Measurements from ENCODE around the gene ESD. TPM values are rescaled to one million over a fixed set of nuclear protein-coding genes. Genes with fewer than 3 reads are reported as not detected.

ESD gene
- total RNA-seq, 2 experiments from 2014 or later, result 99.9 to 111 TPM

DNA sequence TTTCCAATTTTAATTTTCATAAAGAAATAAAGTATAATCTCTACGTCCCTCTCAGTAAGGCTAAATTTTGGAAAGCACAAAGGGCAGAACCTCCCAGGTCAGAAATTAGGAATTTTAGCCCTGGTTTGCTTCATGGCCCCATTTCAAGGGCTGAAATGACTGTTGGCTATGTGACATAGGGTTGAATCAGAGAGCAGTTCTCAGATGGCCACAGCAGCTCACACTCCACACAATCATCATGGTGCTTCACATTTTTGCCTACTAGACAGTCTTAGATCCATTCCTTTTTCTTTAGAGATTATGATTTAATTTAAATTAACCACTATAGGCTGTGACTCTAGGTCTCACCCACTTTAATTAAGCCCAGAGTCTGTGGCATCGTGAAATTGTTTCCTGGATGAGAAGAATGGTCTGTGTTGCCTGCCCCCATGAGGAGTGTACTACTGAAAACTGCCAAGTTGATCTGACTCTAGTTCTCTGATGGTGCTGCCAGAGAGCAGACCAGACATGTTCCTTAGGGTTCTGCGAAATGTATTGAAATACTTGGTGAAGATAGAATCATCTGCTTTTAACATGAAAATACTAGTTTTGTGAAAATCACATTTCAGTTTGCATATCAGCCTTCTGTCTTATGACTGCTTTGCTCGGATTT, 57.4 kb downstream of the ESD start:
- DNase-seq (no peak), ATAC-seq (no peak)
- peaks cover 3% of the 10 kb centered on the region for H3K4me1 Mint-ChIP-seq (ENCODE audit: low read depth)
- no peaks in the 10 kb centered on the region for H3K9me3 Mint-ChIP-seq (ENCODE audit: insufficient read depth)
- no peak overlapping the region for H3K27ac Mint-ChIP-seq
- H3K36me3 Mint-ChIP-seq (ENCODE audit: low read depth), result peaks cover 28% of the 10 kb centered on the region
- H3K4me3 Mint-ChIP-seq, result no peak overlapping the region
- POLR2A ChIA-PET, result no interaction called here
- CTCF ChIA-PET, result interaction anchor here (1.1 to 1.6 kb wide), 2 partner anchors 25 to 189 kb away, joined by 3 to 4 read pairs; no protein-coding TSS in a partner anchor
- no peaks in the 10 kb centered on the region for H3K27me3 Mint-ChIP-seq (ENCODE audit: low read depth)

DNA sequence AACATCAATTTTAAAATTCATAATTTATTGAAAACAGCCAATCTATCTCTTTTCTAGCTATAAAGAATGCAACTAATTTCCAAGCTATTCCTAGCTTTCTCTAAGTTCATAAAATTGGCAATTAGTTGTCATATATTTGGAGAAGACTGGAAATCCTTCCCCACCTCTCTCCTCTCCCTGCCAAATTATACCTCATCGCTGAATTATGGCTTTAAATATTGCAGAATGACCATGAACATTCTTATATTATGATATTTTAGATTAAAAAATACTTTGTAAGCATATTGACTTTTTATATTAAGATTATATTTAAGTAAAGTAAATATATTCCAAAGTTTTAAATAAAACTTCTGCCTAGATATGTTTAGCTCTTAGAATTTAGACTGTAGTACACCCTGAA, 58.2 kb downstream of the ESD start:
- POLR2A ChIA-PET, result no interaction called here

DNA sequence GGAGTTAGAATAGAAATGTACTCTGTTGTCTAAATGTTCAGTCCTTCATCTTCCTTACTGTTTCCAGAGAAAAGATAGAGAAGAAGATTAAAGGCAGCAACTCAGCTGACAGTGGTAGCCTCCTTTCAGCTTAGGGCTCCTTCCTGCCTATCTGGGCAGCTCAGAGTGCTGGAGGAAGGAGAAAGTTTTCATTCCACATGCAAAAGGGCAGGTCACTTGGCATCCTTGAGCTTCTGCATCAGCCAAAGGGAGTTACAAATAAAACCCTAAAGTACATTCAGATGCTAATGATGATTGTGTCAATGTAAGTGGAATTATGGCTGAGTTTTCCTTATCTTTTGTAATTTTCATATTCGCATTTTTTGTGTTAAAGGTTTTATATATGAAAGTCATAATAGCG, 58.9 kb downstream of the ESD start:
- CTCF ChIA-PET, result interaction anchor here (1.0 to 1.6 kb wide), 3 partner anchors 16 to 27 kb away, joined by 3 to 4 read pairs (median 4); no protein-coding TSS in a partner anchor
- peaks cover 22% of the 10 kb centered on the region for H3K36me3 Mint-ChIP-seq (ENCODE audit: low read depth)
- ATAC-seq, result no peak

More for the DNA sequence above, 58.2 kb downstream of the ESD start:
- no peak overlapping the region for H3K27ac Mint-ChIP-seq
- no peak for ATAC-seq
- no peak overlapping the region for H3K4me3 Mint-ChIP-seq
- CTCF ChIA-PET, result interaction anchor here (1.1 to 1.6 kb wide), 3 partner anchors 17 to 188 kb away, joined by 3 to 4 read pairs (median 4); no protein-coding TSS in a partner anchor
- no peak for DNase-seq
- peaks cover 3% of the 10 kb centered on the region for H3K4me1 Mint-ChIP-seq (ENCODE audit: low read depth)
- peaks cover 22% of the 10 kb centered on the region for H3K36me3 Mint-ChIP-seq (ENCODE audit: low read depth)
- no peaks in the 10 kb centered on the region for H3K27me3 Mint-ChIP-seq (ENCODE audit: low read depth)
- no peaks in the 10 kb centered on the region for H3K9me3 Mint-ChIP-seq (ENCODE audit: insufficient read depth)

DNA sequence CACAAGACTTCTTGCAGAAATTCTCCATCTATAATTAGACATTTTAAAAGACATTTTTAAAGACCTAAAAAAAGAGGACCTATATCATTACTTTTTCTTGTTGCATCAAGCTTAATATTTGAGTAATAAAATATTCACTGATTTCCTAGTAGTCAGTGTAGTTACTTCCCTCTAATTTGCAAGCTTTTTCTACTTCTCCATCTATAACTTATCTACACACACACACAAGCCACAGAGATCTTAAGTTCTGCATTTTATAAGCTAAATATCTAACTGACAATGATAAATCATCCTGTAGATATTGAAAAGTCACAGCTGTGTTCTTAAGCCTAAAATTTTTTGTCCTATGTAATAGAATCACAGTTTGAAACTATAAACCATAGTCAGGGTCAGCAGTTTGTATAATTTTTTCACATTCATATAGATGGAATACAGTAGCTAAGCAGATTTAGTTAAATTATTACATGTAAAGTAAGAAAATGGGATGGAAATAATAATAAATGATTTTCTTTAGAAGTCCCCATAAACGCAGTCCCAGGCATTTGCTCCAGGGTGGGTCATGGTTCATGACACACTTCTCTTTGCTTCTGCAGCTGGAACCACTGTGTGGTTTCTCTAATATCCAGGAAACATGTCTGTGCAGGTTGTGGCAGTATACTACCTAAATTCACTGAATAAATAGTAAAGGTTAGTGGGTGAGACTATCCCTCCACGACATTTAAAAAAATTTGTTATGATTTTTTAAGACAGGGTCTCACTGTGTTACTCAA, 60.2 kb downstream of the ESD start:
- Mint-ChIP-seq H3K9me3 (ENCODE audit: insufficient read depth) (no peaks in the 10 kb centered on the region), H3K4me1 (ENCODE audit: low read depth) (peaks cover 3% of the 10 kb centered on the region), H3K36me3 (ENCODE audit: low read depth) (peaks cover 27% of the 10 kb centered on the region), H3K27ac (no peak overlapping the region), H3K4me3 (no peak overlapping the region), H3K27me3 (ENCODE audit: low read depth) (no peaks in the 10 kb centered on the region)
- POLR2A ChIA-PET, result no interaction called here
- DNase-seq (no peak), ATAC-seq (no peak)
- CTCF ChIA-PET, result interaction anchor here (0.7 to 0.8 kb wide), 3 partner anchors 14 to 185 kb away, joined by 3 to 4 read pairs (median 3); no protein-coding TSS in a partner anchor

More for the DNA sequence above, 58.9 kb downstream of the ESD start:
- H3K27me3 Mint-ChIP-seq (ENCODE audit: low read depth), result no peaks in the 10 kb centered on the region
- DNase-seq, result no peak
- no peak overlapping the region for H3K27ac Mint-ChIP-seq
- POLR2A ChIA-PET, result no interaction called here
- H3K4me1 Mint-ChIP-seq (ENCODE audit: low read depth), result peaks cover 3% of the 10 kb centered on the region
- H3K9me3 Mint-ChIP-seq (ENCODE audit: insufficient read depth), result no peaks in the 10 kb centered on the region
- H3K4me3 Mint-ChIP-seq, result no peak overlapping the region

DNA sequence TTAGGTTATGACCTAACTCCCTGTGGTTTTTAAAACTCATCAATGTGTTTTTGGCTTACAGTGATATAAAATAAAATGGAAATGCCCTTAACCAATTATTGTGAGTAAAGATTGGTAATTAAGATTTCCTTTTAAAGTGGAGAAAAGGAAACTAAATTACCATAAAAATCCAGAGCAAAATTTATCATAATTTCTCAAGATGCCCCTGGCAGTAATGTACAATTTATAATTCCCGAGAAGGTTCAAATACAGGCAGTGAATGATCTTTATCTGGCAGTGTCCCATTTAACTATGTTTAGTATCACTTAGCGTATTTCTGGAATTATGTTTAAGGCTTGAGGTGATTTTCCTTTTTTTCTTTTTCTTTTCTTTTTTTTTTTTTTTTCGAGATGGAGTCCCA, 61.5 kb downstream of the ESD start:
- ChIA-PET CTCF (no interaction called here), POLR2A (no interaction called here)
- Mint-ChIP-seq H3K4me1 (ENCODE audit: low read depth) (peaks cover 3% of the 10 kb centered on the region), H3K36me3 (ENCODE audit: low read depth) (peaks cover 31% of the 10 kb centered on the region), H3K27me3 (ENCODE audit: low read depth) (no peaks in the 10 kb centered on the region), H3K27ac (no peak overlapping the region), H3K4me3 (no peak overlapping the region), H3K9me3 (ENCODE audit: insufficient read depth) (no peaks in the 10 kb centered on the region)
- DNase-seq (no peak), ATAC-seq (no peak)

DNA sequence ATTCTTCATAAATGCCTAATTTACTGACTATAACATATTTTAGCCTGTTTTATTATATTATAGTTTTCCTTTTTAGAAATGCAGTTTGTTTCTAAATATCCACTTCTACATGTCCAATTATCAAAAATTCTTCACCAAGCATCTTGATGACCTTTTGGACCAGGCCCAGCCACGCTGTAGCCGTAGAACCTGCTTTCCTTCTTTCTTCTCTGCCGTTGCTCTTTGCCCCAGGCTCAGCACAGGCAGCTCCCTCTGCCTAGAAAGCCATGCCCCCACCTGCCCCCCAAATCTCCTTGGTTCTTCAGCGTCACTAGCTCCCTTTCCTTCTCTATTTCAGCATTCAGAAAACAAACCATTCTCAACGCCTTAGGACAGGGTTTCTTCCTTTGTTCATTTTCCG, 65.4 kb downstream of the ESD start:
- H3K36me3 Mint-ChIP-seq (ENCODE audit: low read depth), result peaks cover 53% of the 10 kb centered on the region
- DNase-seq (no peak), ATAC-seq (no peak)
- no peaks in the 10 kb centered on the region for H3K9me3 Mint-ChIP-seq (ENCODE audit: insufficient read depth)
- POLR2A ChIA-PET, result no interaction called here
- H3K27ac Mint-ChIP-seq, result peak overlapping the region; percentile 45
- no peak overlapping the region for H3K4me3 Mint-ChIP-seq
- peaks cover 14% of the 10 kb centered on the region for H3K4me1 Mint-ChIP-seq (ENCODE audit: low read depth)
- no peaks in the 10 kb centered on the region for H3K27me3 Mint-ChIP-seq (ENCODE audit: low read depth)
- CTCF ChIA-PET, result interaction anchor here (0.8 kb wide), 1 partner anchor 10 kb away, joined by 3 read pairs; no protein-coding TSS in a partner anchor

DNA sequence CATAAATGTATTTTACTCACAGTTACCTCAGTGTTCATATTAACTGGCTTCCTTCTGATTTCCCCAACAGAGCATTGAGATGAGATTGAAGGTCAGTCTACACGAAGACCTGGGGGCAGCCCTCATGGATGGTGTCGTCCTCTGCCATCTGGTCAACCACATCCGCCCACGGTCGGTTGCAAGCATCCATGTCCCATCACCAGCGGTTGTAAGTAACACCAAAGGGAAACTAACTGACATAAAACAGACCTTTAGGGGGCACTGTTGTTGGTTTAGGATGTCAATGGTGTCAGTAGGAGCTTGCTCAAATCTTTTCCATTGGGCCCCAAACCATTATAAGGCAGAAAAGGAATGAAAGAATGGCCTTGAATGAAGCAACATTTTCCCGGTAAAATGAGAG, 68.2 kb downstream of the ESD start:
- ChIA-PET CTCF (interaction anchor here (0.6 to 1.0 kb wide), 5 partner anchors 9 to 234 kb away, joined by 3 to 6 read pairs (median 3); no protein-coding TSS in a partner anchor), POLR2A (no interaction called here)
- DNase-seq (peak; percentile 26), ATAC-seq (no peak)
- Mint-ChIP-seq H3K36me3 (ENCODE audit: low read depth) (peaks cover 65% of the 10 kb centered on the region), H3K9me3 (ENCODE audit: insufficient read depth) (no peaks in the 10 kb centered on the region), H3K4me1 (ENCODE audit: low read depth) (peaks cover 31% of the 10 kb centered on the region), H3K27me3 (ENCODE audit: low read depth) (no peaks in the 10 kb centered on the region), H3K27ac (no peak overlapping the region), H3K4me3 (no peak overlapping the region)

DNA sequence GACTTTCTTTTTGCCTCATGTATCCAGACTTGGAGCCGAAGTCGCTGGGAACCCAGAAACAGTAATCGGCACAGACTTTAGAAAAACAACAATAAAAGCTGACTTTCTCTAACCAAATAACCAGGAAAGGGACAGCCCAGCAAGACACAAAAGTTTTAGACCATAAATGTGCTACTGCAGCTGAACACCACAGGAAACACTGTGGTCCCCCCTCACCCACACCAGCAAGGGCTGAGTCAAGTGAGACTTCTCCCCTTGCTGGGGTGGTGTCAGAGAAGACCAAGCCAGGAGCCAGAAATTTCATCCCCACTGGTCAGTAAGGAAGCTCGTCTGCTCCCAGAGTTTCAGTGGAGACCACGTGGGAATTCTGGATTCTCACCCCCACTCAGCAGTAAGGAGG, 70.6 kb downstream of the ESD start:
- H3K4me1 Mint-ChIP-seq (ENCODE audit: low read depth), result peaks cover 35% of the 10 kb centered on the region
- H3K27ac Mint-ChIP-seq, result peak overlapping the region; percentile 3
- no peaks in the 10 kb centered on the region for H3K27me3 Mint-ChIP-seq (ENCODE audit: low read depth)
- DNase-seq, result peak; percentile 60
- no peak overlapping the region for H3K4me3 Mint-ChIP-seq
- ChIA-PET POLR2A (interaction anchor here (1.0 kb wide), 1 partner anchor 25 kb away, joined by 3 read pairs; no protein-coding TSS in a partner anchor), CTCF (interaction anchor here (1.4 to 8.7 kb wide), 3 partner anchors 25 to 175 kb away, joined by 3 to 94 read pairs (median 4); no protein-coding TSS in a partner anchor)
- H3K36me3 Mint-ChIP-seq (ENCODE audit: low read depth), result peaks cover 62% of the 10 kb centered on the region
- ATAC-seq, result peak; percentile 65
- H3K9me3 Mint-ChIP-seq (ENCODE audit: insufficient read depth), result no peaks in the 10 kb centered on the region

Other genes starting within 250 kb of the ESD start
- 10 to 100 TPM; 15.3 to 18.0 TPM for gene LRCH1, start 244.0 kb downstream of the ESD start, total RNA-seq
- gene HTR2A, start 99.9 kb upstream of the ESD start, total RNA-seq, result not detected